GM12891 (cell line): Measurements from ENCODE around the gene ZNF292.

Experiments
- POLR2A ChIP-seq: IDR thresholded peaks from 2 replicates; pipeline ENCODE4 v1.6.1; 2011; ENCODE audit warnings: low read depth, low read length, control low read depth
- POLR2AphosphoS5 ChIP-seq: IDR thresholded peaks from 2 replicates; pipeline ENCODE4 v1.6.1; 2011; ENCODE audit warnings: low read depth, low read length, control low read depth
- POU2F2 ChIP-seq: IDR thresholded peaks from 2 replicates; pipeline ENCODE4 v1.6.1; 2011; ENCODE audit warnings: low read depth, mild to moderate bottlenecking, control low read depth, low read length, moderate library complexity
- TAF1 ChIP-seq: IDR thresholded peaks from 2 replicates; pipeline ENCODE4 v1.6.1; 2011; ENCODE audit warnings: low read depth, low read length, control low read depth

GRCh38 chr6:87126501-87126900 is 28.9 kb upstream of the ZNF292 start:
- TF ChIP-seq TAF1, result no peak
- TF ChIP-seq POLR2A, result no peak
- no peak for TF ChIP-seq POLR2AphosphoS5
- TF ChIP-seq POU2F2, result no peak
